Vagina (tissue), 2 donors: Measurements from ENCODE around the gene TBCB. TPM values are rescaled to one million over a fixed set of nuclear protein-coding genes. Genes with fewer than 3 reads are reported as not detected.
"Not testable (repeated sequence)": the region's sequence is repeated elsewhere in the genome, so short reads cannot be mapped to it uniquely, and the experiment has no call there.

Experiments used
- DNase-seq, 2 donors: peaks; one replicate each; pipeline ENCODE4 v3.0.0-alpha.2; 2017; ENCODE audit errors: extremely low spot score in 2 of 2
- H3K27ac ChIP-seq: fragments of 200-600 bp; sonication (generic); one replicate; pipeline ENCODE4 v1.5.1; 2019
- H3K27me3 ChIP-seq: fragments of 200-600 bp; sonication (generic); one replicate; pipeline ENCODE4 v1.5.1; 2019
- H3K36me3 ChIP-seq, 2 donors: fragments of 200-600 bp; sonication (generic); one replicate each; pipeline ENCODE4 v1.5.1; 2017 to 2019
- H3K4me1 ChIP-seq: fragments of 200-600 bp; sonication (generic); one replicate; pipeline ENCODE4 v1.5.1; 2019
- H3K4me3 ChIP-seq, 2 donors: fragments of 200-600 bp; sonication (generic); 1 replicate in 1 of 2; 2 replicates in 1 of 2; pipeline ENCODE4 v1.5.1; 2016 to 2019
- H3K9me3 ChIP-seq: fragments of 200-600 bp; sonication (generic); one replicate; pipeline ENCODE4 v1.5.1; 2019
- POLR2A ChIP-seq, 2 donors: fragments of 450-650 bp; IDR thresholded peaks; one replicate each; pipeline ENCODE4 v1.6.1; 2017; ENCODE audit warnings: antibody characterized with exemption in 2 of 2, mild to moderate bottlenecking in 2 of 2, moderate library complexity in 2 of 2
- POLR2AphosphoS5 ChIP-seq, 2 donors: sonication (generic); formaldehyde crosslinking; IDR thresholded peaks; one replicate each; pipeline ENCODE4 v1.9.0; 2017; ENCODE audit warnings: antibody characterized with exemption in 2 of 2, mild to moderate bottlenecking in 2 of 2, low read depth in 1 of 2; ENCODE audit not compliant: insufficient read depth in 1 of 2
- intact Hi-C: fragments of 100-400 bp; cut with DNase I; formaldehyde crosslinking; loops from one replicate; pipeline ENCODE4 v1.15.1; 2023
- total RNA-seq: library from RNA; depleted of rRNA; stranded (reverse); fragments of >200 nt; gene quantifications from one replicate; pipeline ENCODE4 v1.2.3, GENCODE V29; 2016
- TF ChIP-seq, protein P1 (sequence below), 3 experiments: fragments of 450-650 bp in 2 of 3; fragments of 200-600 bp in 1 of 3; sonication (generic) in 1 of 3; IDR thresholded peaks; one replicate each; pipeline ENCODE4 v1.5.1; 2017 to 2019; ENCODE audit warnings: antibody characterized with exemption in 3 of 3, mild to moderate bottlenecking in 2 of 3, moderate library complexity in 2 of 3

TBCB gene
- total RNA-seq, 1 donor from 2014 or later = 105 TPM

DNA sequence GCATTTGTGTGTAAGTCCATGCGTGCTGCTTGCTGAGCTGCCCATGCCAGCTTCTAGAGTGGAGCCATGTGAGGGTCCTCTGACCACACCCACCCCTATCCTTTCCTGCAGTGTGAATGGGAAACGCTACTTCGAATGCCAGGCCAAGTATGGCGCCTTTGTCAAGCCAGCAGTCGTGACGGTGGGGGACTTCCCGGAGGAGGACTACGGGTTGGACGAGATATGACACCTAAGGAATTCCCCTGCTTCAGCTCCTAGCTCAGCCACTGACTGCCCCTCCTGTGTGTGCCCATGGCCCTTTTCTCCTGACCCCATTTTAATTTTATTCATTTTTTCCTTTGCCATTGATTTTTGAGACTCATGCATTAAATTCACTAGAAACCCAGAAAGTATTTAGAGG, 10.3 kb downstream of the TBCB start:
- no peak overlapping the region for H3K27ac ChIP-seq

DNA sequence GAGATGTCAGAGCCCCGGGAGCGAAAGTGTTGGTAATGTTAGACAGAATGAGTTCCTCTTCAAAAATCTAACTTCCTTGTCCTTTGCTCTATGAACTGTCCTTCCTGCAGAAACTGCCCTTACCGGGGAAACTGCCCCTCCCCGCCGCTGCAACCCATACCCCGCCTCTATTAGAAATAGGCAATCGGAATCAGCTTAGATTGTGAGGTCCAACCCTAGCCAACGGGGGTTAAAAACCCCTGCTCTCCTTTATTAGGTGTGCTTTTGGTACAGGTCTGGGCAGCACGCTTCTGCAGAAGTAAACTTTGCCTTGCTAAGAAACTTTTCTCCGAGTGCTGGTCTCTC, 13.1 kb downstream of the TBCB start:
- no peaks in the 10 kb centered on the region for H3K27me3 ChIP-seq
- TF ChIP-seq POLR2A (IDR thresholded peaks at IDR 0.05) (no peak), POLR2AphosphoS5 (IDR thresholded peaks at IDR 0.05; ENCODE audit: insufficient read depth in 1 of 2, low read depth in 1 of 2) (no peak)
- TF ChIP-seq, protein P1, sequence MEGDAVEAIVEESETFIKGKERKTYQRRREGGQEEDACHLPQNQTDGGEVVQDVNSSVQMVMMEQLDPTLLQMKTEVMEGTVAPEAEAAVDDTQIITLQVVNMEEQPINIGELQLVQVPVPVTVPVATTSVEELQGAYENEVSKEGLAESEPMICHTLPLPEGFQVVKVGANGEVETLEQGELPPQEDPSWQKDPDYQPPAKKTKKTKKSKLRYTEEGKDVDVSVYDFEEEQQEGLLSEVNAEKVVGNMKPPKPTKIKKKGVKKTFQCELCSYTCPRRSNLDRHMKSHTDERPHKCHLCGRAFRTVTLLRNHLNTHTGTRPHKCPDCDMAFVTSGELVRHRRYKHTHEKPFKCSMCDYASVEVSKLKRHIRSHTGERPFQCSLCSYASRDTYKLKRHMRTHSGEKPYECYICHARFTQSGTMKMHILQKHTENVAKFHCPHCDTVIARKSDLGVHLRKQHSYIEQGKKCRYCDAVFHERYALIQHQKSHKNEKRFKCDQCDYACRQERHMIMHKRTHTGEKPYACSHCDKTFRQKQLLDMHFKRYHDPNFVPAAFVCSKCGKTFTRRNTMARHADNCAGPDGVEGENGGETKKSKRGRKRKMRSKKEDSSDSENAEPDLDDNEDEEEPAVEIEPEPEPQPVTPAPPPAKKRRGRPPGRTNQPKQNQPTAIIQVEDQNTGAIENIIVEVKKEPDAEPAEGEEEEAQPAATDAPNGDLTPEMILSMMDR (IDR thresholded peaks at IDR 0.05) = no peak
- H3K36me3 ChIP-seq = peaks cover 0 to 25% of the 10 kb centered on the region in 2 donors
- DNase-seq = no peak
- intact Hi-C loops = loop anchor here (5.0 kb wide), 1 partner anchor 39 kb away; no protein-coding TSS in a partner anchor
- peaks cover 18% of the 10 kb centered on the region for H3K4me1 ChIP-seq
- H3K9me3 ChIP-seq = no peaks in the 10 kb centered on the region
- H3K27ac ChIP-seq = peak overlapping the region; percentile 88
- peak overlapping the region; percentile 45 to 49 for H3K4me3 ChIP-seq

More for the DNA sequence above, 10.3 kb downstream of the TBCB start:
- intact Hi-C loops = loop anchor here (5.0 kb wide), 1 partner anchor 42 kb away; no protein-coding TSS in a partner anchor
- H3K36me3 ChIP-seq = peaks cover 0 to 40% of the 10 kb centered on the region in 2 donors
- no peaks in the 10 kb centered on the region for H3K27me3 ChIP-seq
- no peak for DNase-seq
- peaks cover 18% of the 10 kb centered on the region for H3K4me1 ChIP-seq
- TF ChIP-seq, protein P1 (IDR thresholded peaks at IDR 0.05) = no peak
- TF ChIP-seq POLR2AphosphoS5 (IDR thresholded peaks at IDR 0.05; ENCODE audit: insufficient read depth in 1 of 2, low read depth in 1 of 2) (no peak), POLR2A (IDR thresholded peaks at IDR 0.05) (no peak)
- H3K4me3 ChIP-seq = no peak overlapping the region
- no peaks in the 10 kb centered on the region for H3K9me3 ChIP-seq

DNA sequence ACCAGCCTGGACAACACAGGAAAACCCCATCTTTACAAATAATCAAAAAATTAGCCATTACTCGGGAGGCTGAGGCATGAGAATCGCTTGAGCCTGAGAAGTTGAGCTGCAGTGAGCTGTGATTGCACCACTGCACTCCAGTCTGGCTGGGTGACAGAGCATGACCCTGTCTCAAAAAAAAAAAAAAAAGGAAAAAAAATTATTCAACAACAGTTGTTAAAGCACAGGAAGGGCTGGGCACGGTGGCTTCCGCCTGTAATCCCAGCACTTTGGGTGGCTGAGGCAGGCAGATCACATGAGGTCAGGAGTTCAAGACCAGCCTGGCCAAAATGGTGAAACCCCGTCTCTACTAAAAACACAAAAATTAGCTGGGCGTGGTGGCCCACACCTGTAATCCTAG, 16.0 kb downstream of the TBCB start:
- H3K4me1 ChIP-seq = peaks cover 18% of the 10 kb centered on the region
- intact Hi-C loops, H3K27ac ChIP-seq, H3K4me3 ChIP-seq, H3K27me3 ChIP-seq, H3K36me3 ChIP-seq, H3K9me3 ChIP-seq, DNase-seq: not testable (repeated sequence)

DNA sequence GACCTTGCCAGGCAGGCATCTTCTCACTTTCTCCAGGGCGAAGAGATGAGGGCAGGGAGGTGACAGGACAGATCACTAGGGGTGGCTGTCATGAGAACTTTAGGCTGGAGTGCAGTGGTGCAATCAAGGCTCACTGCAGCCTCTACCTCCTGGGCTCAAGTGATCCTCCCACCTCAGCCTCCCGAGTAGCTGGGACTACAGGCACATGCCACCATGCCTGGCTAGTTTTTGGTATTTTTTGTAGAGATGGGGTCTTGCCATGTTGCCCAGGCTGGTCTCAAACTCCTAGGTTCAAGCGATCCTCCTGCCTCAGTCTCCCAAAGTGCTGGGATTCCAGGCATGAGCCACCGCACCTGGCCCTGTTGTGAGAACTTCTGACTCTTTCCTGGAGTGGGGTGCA, 19.6 kb downstream of the TBCB start:
- H3K36me3 ChIP-seq, H3K27me3 ChIP-seq, intact Hi-C loops, H3K9me3 ChIP-seq, H3K4me3 ChIP-seq, DNase-seq, H3K27ac ChIP-seq: not testable (repeated sequence)
- peaks cover 22% of the 10 kb centered on the region for H3K4me1 ChIP-seq

DNA sequence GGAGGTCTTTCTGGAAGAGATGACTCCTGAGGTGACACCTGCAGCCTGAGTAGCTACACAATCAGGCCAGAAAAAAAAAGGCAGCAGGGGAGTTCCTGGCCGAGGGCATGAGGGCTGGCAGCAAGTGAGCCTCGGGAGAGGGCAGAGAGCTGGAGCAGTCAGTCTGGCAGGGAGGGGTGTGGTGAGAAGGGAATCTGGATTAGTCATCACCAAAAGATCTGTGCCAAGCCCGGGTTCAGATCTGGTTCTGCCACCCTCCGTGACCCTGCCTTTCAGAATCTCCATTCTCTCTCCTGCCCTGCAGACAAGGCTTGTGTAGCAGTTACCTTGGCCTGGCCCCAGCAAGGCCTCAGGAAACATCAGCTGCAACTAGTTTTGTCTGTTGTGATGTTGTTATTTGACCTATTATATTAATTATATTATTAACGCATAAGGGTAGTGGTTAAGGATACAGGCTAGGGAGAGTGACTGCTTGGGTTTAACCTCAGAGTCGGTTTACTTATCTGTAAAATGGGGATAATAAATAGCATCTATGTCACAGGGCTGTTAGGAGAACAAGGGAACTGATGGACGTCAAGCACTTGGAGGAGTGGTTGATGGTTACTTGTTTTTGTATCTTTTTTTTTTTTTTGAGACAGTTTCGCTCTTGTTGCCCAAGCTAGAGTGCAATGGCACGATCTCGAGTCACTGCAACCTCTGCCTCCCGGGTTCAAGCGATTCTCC, 21.9 kb downstream of the TBCB start:
- Histone ChIP-seq H3K4me3 (no peak overlapping the region), H3K27ac (peak overlapping the region; percentile 14), H3K36me3 (peaks cover 0 to 1% of the 10 kb centered on the region in 2 donors), H3K9me3 (no peaks in the 10 kb centered on the region), H3K27me3 (no peaks in the 10 kb centered on the region), H3K4me1 (peaks cover 33% of the 10 kb centered on the region)
- TF ChIP-seq POLR2AphosphoS5 (IDR thresholded peaks at IDR 0.05; ENCODE audit: insufficient read depth in 1 of 2, low read depth in 1 of 2) = peak in 1 of 2 donors; percentile 66
- TF ChIP-seq, protein P1 (IDR thresholded peaks at IDR 0.05) = no peak
- intact Hi-C loops = no loop called here
- no peak for DNase-seq

DNA sequence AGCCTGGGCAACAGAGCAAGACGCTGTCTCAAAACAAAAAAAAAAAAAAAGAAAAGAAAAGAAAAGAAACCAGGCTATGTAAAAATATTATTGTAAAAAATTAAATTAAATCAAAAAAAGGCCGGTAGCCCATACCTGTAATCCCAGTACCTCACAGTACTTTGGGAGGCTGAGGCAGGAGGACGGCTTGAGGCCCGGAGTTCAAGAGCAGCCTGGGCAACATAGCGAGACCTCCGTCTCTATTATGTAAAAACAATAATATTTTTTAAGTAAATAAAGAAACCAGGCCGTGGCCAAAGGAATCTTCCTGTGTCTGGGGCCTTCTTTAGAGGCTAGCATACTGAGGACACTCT, 23.8 kb downstream of the TBCB start:
- TF ChIP-seq POLR2AphosphoS5 (IDR thresholded peaks at IDR 0.05; ENCODE audit: insufficient read depth in 1 of 2, low read depth in 1 of 2) (no peak), POLR2A (IDR thresholded peaks at IDR 0.05) (no peak)
- TF ChIP-seq, protein P1 (IDR thresholded peaks at IDR 0.05) = no peak
- peak overlapping the region; percentile 82 to 88 for H3K4me3 ChIP-seq
- H3K9me3 ChIP-seq = no peaks in the 10 kb centered on the region
- peak overlapping the region; percentile 98 for H3K27ac ChIP-seq
- peaks cover 0 to 15% of the 10 kb centered on the region in 2 donors for H3K36me3 ChIP-seq
- peaks cover 34% of the 10 kb centered on the region for H3K4me1 ChIP-seq
- intact Hi-C loops = no loop called here
- H3K27me3 ChIP-seq = no peaks in the 10 kb centered on the region
- no peak for DNase-seq
